HEK293T (cell line): Measurements from ENCODE around the gene HES4.

ENCODE experiments used
- BHLHE40 ChIP-seq: fragments of 450-650 bp; IDR thresholded peaks from 2 replicates; pipeline ENCODE4 v1.6.1; 2016; ENCODE audit warnings: mild to moderate bottlenecking, moderate library complexity, borderline replicate concordance
- ELF4 ChIP-seq: fragments of 450-650 bp; IDR thresholded peaks from 2 replicates; pipeline ENCODE4 v1.6.1; 2017; ENCODE audit warnings: antibody characterized with exemption
- FOXA1 ChIP-seq: fragments of 450-650 bp; IDR thresholded peaks from 2 replicates; pipeline ENCODE4 v1.6.1; 2016; ENCODE audit warnings: mild to moderate bottlenecking
- FOXK2 ChIP-seq: fragments of 450-650 bp; IDR thresholded peaks from 2 replicates; pipeline ENCODE4 v1.6.1; 2016; ENCODE audit warnings: mild to moderate bottlenecking
- FOXM1 ChIP-seq: fragments of 450-650 bp; IDR thresholded peaks from 2 replicates; pipeline ENCODE4 v1.6.1; 2017; ENCODE audit warnings: mild to moderate bottlenecking, borderline replicate concordance
- HDGF ChIP-seq: fragments of 450-650 bp; IDR thresholded peaks from 2 replicates; pipeline ENCODE4 v1.6.1; 2017; ENCODE audit warnings: antibody characterized with exemption, borderline replicate concordance
- LEF1 ChIP-seq: fragments of 450-650 bp; IDR thresholded peaks from 2 replicates; pipeline ENCODE4 v1.6.1; 2017; ENCODE audit warnings: mild to moderate bottlenecking, borderline replicate concordance
- NFRKB ChIP-seq: fragments of 450-650 bp; IDR thresholded peaks from 2 replicates; pipeline ENCODE4 v1.6.1; 2016; ENCODE audit warnings: mild to moderate bottlenecking, moderate library complexity
- PKNOX1 ChIP-seq: fragments of 450-650 bp; IDR thresholded peaks from 2 replicates; pipeline ENCODE4 v1.6.1; 2016
- SP1 ChIP-seq: fragments of 450-650 bp; IDR thresholded peaks from 2 replicates; pipeline ENCODE4 v1.6.1; 2017
- SUZ12 ChIP-seq: fragments of 450-650 bp; IDR thresholded peaks from 2 replicates; pipeline ENCODE4 v1.6.1; 2016; ENCODE audit warnings: mild to moderate bottlenecking
- TARDBP ChIP-seq: fragments of 450-650 bp; IDR thresholded peaks from 2 replicates; pipeline ENCODE4 v1.6.1; 2016
- ZNF384 ChIP-seq: fragments of 450-650 bp; IDR thresholded peaks from 2 replicates; pipeline ENCODE4 v1.6.1; 2016

GRCh38 chr1:1021010-1021919, 21.4 kb upstream of the HES4 start:
- TF ChIP-seq PKNOX1 (no peak), ELF4 (no peak), FOXA1 (no peak), SP1 (no peak), TARDBP (no peak), SUZ12 (no peak), HDGF (no peak), BHLHE40 (no peak), FOXM1 (no peak), ZNF384 (no peak), FOXK2 (no peak), NFRKB (no peak), LEF1 (no peak)
